ENCODE data around the gene PDK1.

DNA sequence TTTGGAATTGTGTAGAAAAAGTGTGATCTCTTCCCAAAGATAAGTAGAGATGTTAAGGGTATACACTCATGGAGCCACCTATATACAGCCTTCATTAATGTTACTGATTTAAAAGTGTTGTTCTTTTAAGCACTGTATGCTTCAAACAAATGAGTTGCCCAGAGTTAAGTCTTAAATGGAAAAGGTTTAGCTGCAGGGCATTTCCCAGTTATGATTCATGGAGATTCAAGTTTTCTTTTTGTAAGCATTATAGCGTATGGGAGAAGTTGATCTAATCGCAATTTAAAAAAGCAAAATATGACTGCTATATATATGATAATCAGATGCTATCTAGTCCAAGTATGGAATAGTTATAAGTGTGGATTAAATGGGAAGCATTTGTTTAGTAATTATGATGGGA lies 4.8 kb downstream of the PDK1 start:
- TF ChIP-seq, protein P1, sequence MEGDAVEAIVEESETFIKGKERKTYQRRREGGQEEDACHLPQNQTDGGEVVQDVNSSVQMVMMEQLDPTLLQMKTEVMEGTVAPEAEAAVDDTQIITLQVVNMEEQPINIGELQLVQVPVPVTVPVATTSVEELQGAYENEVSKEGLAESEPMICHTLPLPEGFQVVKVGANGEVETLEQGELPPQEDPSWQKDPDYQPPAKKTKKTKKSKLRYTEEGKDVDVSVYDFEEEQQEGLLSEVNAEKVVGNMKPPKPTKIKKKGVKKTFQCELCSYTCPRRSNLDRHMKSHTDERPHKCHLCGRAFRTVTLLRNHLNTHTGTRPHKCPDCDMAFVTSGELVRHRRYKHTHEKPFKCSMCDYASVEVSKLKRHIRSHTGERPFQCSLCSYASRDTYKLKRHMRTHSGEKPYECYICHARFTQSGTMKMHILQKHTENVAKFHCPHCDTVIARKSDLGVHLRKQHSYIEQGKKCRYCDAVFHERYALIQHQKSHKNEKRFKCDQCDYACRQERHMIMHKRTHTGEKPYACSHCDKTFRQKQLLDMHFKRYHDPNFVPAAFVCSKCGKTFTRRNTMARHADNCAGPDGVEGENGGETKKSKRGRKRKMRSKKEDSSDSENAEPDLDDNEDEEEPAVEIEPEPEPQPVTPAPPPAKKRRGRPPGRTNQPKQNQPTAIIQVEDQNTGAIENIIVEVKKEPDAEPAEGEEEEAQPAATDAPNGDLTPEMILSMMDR (conservative IDR thresholded peaks at IDR 0.05 in 1 of 2, IDR thresholded peaks at IDR 0.05 in 1 of 2; ENCODE audit: extremely low read depth in 1 of 2, insufficient read depth in 1 of 2, low read depth in 1 of 2, low read length in 2 of 2): no peak
- no peak for TF ChIP-seq EZH2 (IDR thresholded peaks at IDR 0.05; ENCODE audit: borderline replicate concordance, low read length)
